BLaER1 treated with 17β-estradiol and CSF1 and Interleukin-3, amounts not matched to agents 10 nM and 100 nM (cell line): Measurements from ENCODE around the gene MVD.
A peak's percentile ranks its signal among the peaks of the same experiment; 100 is the strongest.

Experiments
- H3K27ac ChIP-seq, 11 experiments: shearing (Covaris generic); formaldehyde crosslinking; 2 replicates each; pipeline ENCODE4 v1.8.1; 2022
- H3K27me3 ChIP-seq, 11 experiments: shearing (Covaris generic); formaldehyde crosslinking; 2 replicates each; pipeline ENCODE4 v1.8.1; 2022
- H3K36me3 ChIP-seq, 11 experiments: shearing (Covaris generic); formaldehyde crosslinking; 2 replicates each; pipeline ENCODE4 v1.8.1; 2022
- H3K4me1 ChIP-seq, 10 experiments: shearing (Covaris generic); formaldehyde crosslinking; 2 replicates each; pipeline ENCODE4 v1.8.1; 2022
- H3K4me2 ChIP-seq, 11 experiments: shearing (Covaris generic); formaldehyde crosslinking; 2 replicates each; pipeline ENCODE4 v1.8.1; 2022
- H3K4me3 ChIP-seq, 10 experiments: shearing (Covaris generic); formaldehyde crosslinking; 2 replicates each; pipeline ENCODE4 v1.8.1; 2022
- H3K9ac ChIP-seq, 11 experiments: shearing (Covaris generic); formaldehyde crosslinking; 2 replicates each; pipeline ENCODE4 v1.8.1; 2022
- H3K9me3 ChIP-seq, 11 experiments: shearing (Covaris generic); formaldehyde crosslinking; replicated peaks in 1 of 11; 2 replicates each; pipeline ENCODE4 v1.8.1; 2022
- H4K20me1 ChIP-seq, 11 experiments: shearing (Covaris generic); formaldehyde crosslinking; 2 replicates each; pipeline ENCODE4 v1.8.1; 2022
- Cebpa-rat ChIP-seq, 11 experiments: shearing (Covaris generic); IDR thresholded peaks; 2 replicates each; pipeline ENCODE4 v1.8.1; 2022

MVD gene

DNA sequence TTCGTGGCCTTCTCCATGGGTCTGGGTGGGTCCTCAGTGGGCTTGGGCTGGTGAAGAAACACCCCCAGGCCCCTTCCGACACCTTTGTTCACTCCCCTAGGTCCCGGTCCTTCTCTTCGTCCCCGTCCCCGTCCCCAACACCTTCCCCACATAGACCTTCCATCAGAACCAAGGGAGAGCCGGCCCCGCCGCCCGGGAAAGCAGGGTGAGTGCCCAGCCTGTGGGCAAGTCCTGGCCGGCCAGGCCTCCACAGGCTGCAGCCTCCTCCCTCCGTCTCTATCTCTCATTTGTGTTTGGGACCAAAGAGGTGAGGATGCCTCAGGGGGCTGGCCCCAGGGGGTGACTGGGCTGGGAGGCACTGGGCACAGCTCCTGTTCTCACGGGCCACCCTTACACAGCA lies 39.0 kb downstream of the MVD start:
- Histone ChIP-seq H3K27ac (0 out of 22 replicates have a peak overlapping the region, but pooled peaks of 1 of the 11 experiments have one; percentile 26), H3K4me2 (peak overlapping the region in 4 of 11 experiments; percentile 36 to 56 (median 46); a peak in 3 of 22 replicates), H3K4me3 (no peak overlapping the region), H4K20me1 (peaks cover 14 to 71% (median 40%) of the 10 kb centered on the region in 11 experiments; a peak in 21 of 22 replicates), H3K27me3 (no peaks in the 10 kb centered on the region), H3K9me3 (no peaks in the 10 kb centered on the region), H3K4me1 (peaks cover 19 to 67% (median 55%) of the 10 kb centered on the region in 10 experiments), H3K36me3 (peaks cover 71 to 99% (median 87%) of the 10 kb centered on the region in 11 experiments), H3K9ac (peak overlapping the region in 5 of 11 experiments; percentile 1 to 44 (median 32); a peak in 4 of 22 replicates)
- no peak for TF ChIP-seq Cebpa-rat (IDR thresholded peaks at IDR 0.05)

DNA sequence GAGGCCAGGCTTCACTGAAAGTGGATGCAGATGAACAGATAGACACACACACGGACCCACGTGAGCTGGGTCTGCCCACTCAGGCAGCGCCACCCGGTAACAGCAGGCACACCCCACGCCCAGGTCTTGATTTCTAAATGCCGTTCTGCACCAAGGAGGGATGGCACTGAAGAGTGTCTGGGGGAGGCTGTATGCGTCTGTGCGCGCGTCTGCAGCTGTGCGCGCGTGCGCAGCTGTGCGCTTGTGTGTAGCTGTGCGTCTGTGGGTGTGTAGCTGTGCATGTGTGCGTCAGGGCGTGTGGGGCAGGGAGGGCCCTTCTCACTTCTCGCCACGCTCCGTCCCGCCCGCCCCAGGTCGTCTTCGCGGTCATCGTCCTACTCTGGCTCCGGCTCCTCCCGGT lies 40.0 kb downstream of the MVD start:
- no peak overlapping the region for H3K4me2 ChIP-seq
- H3K4me1 ChIP-seq, result peaks cover 14 to 57% (median 47%) of the 10 kb centered on the region in 10 experiments
- H3K9ac ChIP-seq, result no peak overlapping the region
- H3K27me3 ChIP-seq, result no peaks in the 10 kb centered on the region
- no peaks in the 10 kb centered on the region for H3K9me3 ChIP-seq
- no peak overlapping the region for H3K4me3 ChIP-seq
- peaks cover 81 to 99% (median 96%) of the 10 kb centered on the region in 11 experiments for H3K36me3 ChIP-seq
- no peak for TF ChIP-seq Cebpa-rat (IDR thresholded peaks at IDR 0.05)
- no peak overlapping the region for H3K27ac ChIP-seq
- H4K20me1 ChIP-seq, result peaks cover 24 to 81% (median 50%) of the 10 kb centered on the region in 11 experiments; a peak in 21 of 22 replicates

DNA sequence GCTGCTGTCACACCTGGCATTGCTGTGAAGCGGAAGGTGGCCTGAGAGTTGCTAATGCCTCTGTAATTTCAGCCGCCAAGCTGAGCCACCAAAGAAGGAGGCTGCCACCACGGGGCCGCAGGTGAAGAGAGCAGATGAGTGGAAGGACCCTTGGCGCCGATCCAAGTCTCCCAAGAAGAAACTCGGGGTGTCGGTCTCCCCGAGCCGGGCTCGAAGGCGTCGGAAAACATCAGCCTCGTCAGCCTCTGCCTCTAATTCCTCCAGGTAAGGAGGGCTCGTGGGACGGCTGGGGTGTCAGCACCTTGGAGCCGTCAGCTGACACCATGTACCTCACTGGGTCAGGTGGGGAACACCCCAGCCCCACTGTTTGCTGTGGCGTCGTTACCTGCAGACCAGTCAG lies 40.8 kb downstream of the MVD start:
- peaks cover 7 to 50% (median 39%) of the 10 kb centered on the region in 10 experiments; a peak in 19 of 20 replicates for H3K4me1 ChIP-seq
- no peaks in the 10 kb centered on the region for H3K27me3 ChIP-seq
- H3K36me3 ChIP-seq, result peaks cover 87 to 100% (median 97%) of the 10 kb centered on the region in 11 experiments
- H4K20me1 ChIP-seq, result peaks cover 32 to 86% (median 58%) of the 10 kb centered on the region in 11 experiments; a peak in 21 of 22 replicates
- H3K4me3 ChIP-seq, result no peak overlapping the region
- no peak overlapping the region for H3K9ac ChIP-seq
- no peak overlapping the region for H3K27ac ChIP-seq
- no peaks in the 10 kb centered on the region for H3K9me3 ChIP-seq
- H3K4me2 ChIP-seq, result no peak overlapping the region
- no peak for TF ChIP-seq Cebpa-rat (IDR thresholded peaks at IDR 0.05)

DNA sequence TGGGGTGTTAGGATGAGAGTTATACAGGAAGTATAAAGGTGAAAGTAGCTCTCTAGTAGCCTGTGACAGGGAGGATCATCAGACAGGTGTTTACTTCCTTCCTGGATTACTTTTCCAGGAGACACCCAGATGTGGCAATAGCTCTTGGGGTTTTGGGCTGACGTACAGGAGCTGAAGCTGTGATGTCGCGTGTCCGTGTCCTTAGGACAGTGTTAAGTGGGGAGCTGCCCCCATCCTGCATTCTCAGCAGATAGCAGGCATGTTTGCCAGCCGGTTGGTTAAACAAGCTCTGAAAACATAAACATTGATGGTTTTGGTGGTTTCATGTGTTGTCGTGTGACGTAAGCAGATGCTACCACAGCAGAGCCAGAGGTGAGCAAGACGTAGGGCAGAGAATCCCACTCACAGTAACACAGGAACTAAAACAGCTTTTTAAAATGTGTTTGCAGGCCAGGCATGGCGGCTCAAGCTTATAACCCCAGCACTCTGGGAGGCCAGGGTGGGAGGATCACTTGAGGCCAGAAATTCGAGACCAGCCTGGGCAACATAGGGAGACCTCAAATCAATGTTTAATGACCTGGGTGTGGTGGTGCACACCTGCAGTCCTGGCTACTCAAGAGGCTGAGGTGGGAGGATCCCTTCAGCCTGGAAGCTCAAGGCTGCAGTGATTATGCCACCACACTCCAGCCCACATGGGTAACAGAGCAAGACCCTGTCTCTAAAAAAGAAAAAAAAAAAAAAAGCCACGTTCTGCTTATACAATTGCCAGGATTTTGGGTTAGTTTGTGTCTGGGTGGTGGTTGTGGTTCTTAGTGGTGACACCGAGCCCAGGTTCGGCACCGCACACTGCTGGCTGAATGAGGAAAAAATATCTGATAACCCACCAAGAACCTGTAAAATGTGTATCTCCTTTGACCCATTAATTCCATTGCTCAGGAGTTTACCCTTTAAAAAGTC lies 42.8 kb downstream of the MVD start:
- Histone ChIP-seq H3K27me3 (no peaks in the 10 kb centered on the region), H3K4me3 (no peak overlapping the region), H3K4me1 (peaks cover 14 to 50% (median 44%) of the 10 kb centered on the region in 10 experiments), H3K4me2 (peak overlapping the region in 8 of 11 experiments; percentile 5 to 49 (median 37); a peak in 13 of 22 replicates), H3K9ac (0 out of 22 replicates have a peak overlapping the region, but pooled peaks of 3 of the 11 experiments have one; percentile 4 to 54 (median 15)), H3K27ac (no peak overlapping the region; a peak in 2 of 22 replicates), H4K20me1 (peaks cover 52 to 100% (median 75%) of the 10 kb centered on the region in 11 experiments; a peak in 21 of 22 replicates), H3K9me3 (no peaks in the 10 kb centered on the region), H3K36me3 (peaks cover 80 to 100% (median 98%) of the 10 kb centered on the region in 11 experiments)
- TF ChIP-seq Cebpa-rat (IDR thresholded peaks at IDR 0.05), result no peak

DNA sequence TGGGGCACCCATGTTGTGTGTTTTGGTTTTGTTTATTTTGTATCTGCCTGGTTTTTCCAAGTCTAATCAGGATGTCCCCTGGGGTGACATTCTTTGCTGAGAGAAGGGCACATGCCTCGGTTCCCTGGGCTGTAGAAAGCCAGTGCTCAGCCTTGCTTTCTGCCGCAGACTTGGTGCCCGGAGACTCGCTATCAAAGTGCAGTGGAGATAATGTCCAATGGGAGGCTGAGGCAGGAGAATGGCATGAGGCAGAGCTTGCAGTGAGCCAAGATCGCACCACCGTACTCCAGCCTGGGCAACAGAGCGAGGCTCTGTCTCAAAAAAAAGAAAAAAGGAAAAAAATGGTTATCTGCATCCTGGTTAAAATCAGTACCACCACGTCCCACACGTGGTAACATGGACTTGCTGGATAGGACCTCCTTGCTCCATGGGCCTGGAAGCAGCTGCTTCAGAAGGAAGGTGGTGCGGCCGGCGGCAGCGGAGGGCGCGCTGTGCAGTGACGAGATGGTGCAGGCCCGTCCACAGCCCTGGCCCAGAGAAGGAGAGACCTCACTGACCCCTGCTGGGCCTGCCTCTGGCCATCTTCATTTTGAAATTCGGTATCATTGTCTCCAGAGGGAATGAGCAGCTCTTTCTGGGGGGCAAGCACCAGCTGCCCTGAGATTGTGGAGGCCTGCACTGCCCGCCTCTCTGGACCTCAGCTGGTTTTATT lies 43.8 kb downstream of the MVD start:
- Histone ChIP-seq H3K36me3 (peaks cover 71 to 98% (median 91%) of the 10 kb centered on the region in 11 experiments), H3K4me1 (peaks cover 24 to 50% (median 46%) of the 10 kb centered on the region in 10 experiments), H4K20me1 (peaks cover 62 to 100% (median 76%) of the 10 kb centered on the region in 11 experiments; a peak in 21 of 22 replicates), H3K27ac (peak overlapping the region in 1 of 11 experiments; percentile 18; a peak in 2 of 22 replicates), H3K4me2 (peak overlapping the region in 7 of 11 experiments; percentile 5 to 49 (median 38); a peak in 9 of 22 replicates), H3K4me3 (no peak overlapping the region), H3K27me3 (no peaks in the 10 kb centered on the region), H3K9ac (peak overlapping the region in 3 of 11 experiments; percentile 15 to 28 (median 15); a peak in 2 of 22 replicates), H3K9me3 (no peaks in the 10 kb centered on the region)
- TF ChIP-seq Cebpa-rat (IDR thresholded peaks at IDR 0.05), result no peak

DNA sequence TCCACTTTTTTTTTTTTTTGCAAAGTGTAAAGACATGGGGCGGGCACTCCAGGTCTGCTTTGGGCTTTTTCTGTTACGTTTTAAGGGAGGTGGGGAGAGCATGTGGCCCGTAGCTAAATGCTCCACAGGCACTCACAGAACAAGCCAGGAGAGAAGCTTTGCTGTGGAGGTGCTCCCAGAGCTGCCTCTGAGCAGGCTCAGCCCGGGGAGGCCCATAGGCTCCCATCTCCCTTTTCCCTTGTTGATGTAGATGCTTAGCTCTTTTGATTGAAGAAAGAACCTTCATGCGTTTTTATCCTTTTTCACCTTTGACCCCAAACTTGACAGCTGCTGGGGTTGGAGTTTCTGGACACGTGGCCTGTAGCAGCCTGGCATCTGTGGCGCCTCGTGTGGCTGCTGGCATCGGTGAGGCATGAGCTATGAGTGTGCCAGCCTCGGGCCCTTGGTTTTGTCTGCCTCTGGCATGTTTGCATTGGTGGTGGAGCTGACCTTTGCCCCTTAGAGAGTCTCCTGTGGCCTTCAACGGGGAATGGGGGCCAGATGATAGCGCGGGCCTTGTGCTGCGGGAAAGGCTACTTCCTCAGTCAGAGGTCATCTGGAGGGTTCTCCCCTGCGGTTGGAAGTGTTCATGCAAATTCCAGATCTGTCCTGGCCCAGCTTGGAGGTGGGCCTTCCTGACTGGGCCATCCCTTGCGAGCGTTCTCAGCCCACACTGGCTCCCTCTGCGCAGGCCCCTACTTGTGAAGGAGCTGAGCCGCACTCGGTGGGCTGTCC lies 44.5 kb downstream of the MVD start:
- peaks cover 71 to 98% (median 91%) of the 10 kb centered on the region in 11 experiments for H3K36me3 ChIP-seq
- H3K4me2 ChIP-seq, result no peak overlapping the region
- H3K9ac ChIP-seq, result peak overlapping the region in 3 of 11 experiments; percentile 7 to 15 (median 9); a peak in 3 of 22 replicates
- peaks cover 69 to 100% (median 78%) of the 10 kb centered on the region in 11 experiments; a peak in 21 of 22 replicates for H4K20me1 ChIP-seq
- H3K4me3 ChIP-seq, result no peak overlapping the region
- peaks cover 32 to 57% (median 51%) of the 10 kb centered on the region in 10 experiments for H3K4me1 ChIP-seq
- no peaks in the 10 kb centered on the region for H3K27me3 ChIP-seq
- no peak overlapping the region for H3K27ac ChIP-seq
- TF ChIP-seq Cebpa-rat (IDR thresholded peaks at IDR 0.05), result no peak
- no peaks in the 10 kb centered on the region for H3K9me3 ChIP-seq

DNA sequence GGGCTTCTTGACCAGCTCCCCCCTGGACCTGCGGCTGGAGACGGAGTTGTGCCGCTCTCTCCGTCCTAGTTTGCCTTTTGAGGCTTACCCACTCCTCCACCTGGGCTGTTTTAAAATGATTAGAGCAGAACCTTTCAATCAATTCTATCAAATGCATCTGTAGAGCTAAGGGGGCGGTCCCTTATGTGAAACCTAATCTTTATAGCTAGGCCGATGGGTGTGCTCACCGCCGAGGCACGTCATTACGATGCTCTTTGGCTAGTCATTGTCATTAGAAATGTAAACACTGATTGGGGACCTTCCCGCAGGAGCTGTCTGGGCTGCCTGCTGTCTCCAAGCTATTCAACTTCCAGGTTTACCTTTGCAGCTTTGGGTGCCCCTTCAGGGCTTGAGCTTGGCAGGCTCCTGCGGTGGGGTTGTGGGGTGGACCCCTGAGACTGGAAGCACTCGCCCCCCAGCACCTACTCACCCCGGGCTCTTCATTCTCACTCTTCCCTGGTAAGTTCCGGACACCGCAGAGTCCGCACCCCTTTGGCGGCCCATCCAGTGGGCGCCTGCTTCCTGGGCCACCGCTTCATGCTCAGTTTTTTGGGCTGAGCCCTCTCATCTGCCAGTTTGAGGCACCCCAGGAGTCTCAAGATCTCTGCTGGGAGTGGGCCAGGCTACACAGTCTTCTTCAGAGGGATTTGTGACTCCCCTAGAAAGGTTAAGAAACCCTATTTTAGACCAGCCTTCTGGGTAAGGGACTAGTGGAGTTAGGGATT lies 45.4 kb downstream of the MVD start:
- Histone ChIP-seq H3K36me3 (peaks cover 71 to 98% (median 91%) of the 10 kb centered on the region in 11 experiments), H3K4me3 (no peak overlapping the region), H4K20me1 (peaks cover 78 to 100% (median 87%) of the 10 kb centered on the region in 11 experiments), H3K4me2 (peak overlapping the region in 1 of 11 experiments; percentile 2; a peak in 1 of 22 replicates), H3K9me3 (no peaks in the 10 kb centered on the region), H3K9ac (peak overlapping the region in 1 of 11 experiments; percentile 9; a peak in 2 of 22 replicates), H3K4me1 (peaks cover 33 to 63% (median 56%) of the 10 kb centered on the region in 10 experiments), H3K27ac (peak overlapping the region in 1 of 11 experiments; percentile 39; a peak in 1 of 22 replicates), H3K27me3 (no peaks in the 10 kb centered on the region)
- no peak for TF ChIP-seq Cebpa-rat (IDR thresholded peaks at IDR 0.05)
